Large intestine (tissue), 3 donors: Measurements from ENCODE around the gene KSR1. TPM values are rescaled to one million over a fixed set of nuclear protein-coding genes. Genes with fewer than 3 reads are reported as not detected.
"Not testable (repeated sequence)": the region's sequence is repeated elsewhere in the genome, so short reads cannot be mapped to it uniquely, and the experiment has no call there.

ENCODE experiments used
- DNase-seq, 2 donors: peaks; one replicate each; pipeline versions ENCODE4 v3.0.0 to v3.0.0-alpha.2; 2013
- H3K27ac ChIP-seq: one replicate; pipeline ENCODE4 v1.5.1; 2013; ENCODE audit warnings: low read length
- H3K27me3 ChIP-seq: 2 replicates; pipeline ENCODE4 v1.6.1; 2013; ENCODE audit warnings: low read length; ENCODE audit not compliant: control insufficient read depth, insufficient read depth
- H3K36me3 ChIP-seq: 2 replicates; pipeline ENCODE4 v1.6.1; 2013; ENCODE audit warnings: low read length; ENCODE audit not compliant: control insufficient read depth, insufficient read depth
- H3K4me1 ChIP-seq: one replicate; pipeline ENCODE4 v1.6.1; 2013; ENCODE audit warnings: low read length; ENCODE audit not compliant: control insufficient read depth, insufficient read depth
- H3K4me3 ChIP-seq: one replicate; pipeline ENCODE4 v1.5.1; 2013; ENCODE audit warnings: low read length
- H3K9me3 ChIP-seq: one replicate; pipeline ENCODE4 v1.6.1; 2013; ENCODE audit warnings: mild to moderate bottlenecking, low read depth, low read length, moderate library complexity; ENCODE audit not compliant: control insufficient read depth
- WGBS: methylation state at CpG from one replicate; pipeline ENCODE4 v1.1.5; 2013; ENCODE audit warnings: low lambda C conversion rate; ENCODE audit not compliant: insufficient coverage; 5-methylcytosine and 5-hydroxymethylcytosine counted together
- polyA plus RNA-seq: library from polyadenylated mRNA; unstranded; fragments of 120-200 nt; gene quantifications from one replicate; pipeline ENCODE4 v1.2.1, GENCODE V29; 2013

Gene KSR1
- polyA plus RNA-seq, 1 donor = 65.0 TPM

GRCh38 chr17:27632766-27633165 lies 176.5 kb downstream of the KSR1 start:
- not testable (repeated sequence) for H3K27ac ChIP-seq, H3K9me3 ChIP-seq, H3K36me3 ChIP-seq, H3K27me3 ChIP-seq, H3K4me3 ChIP-seq, H3K4me1 ChIP-seq, DNase-seq
- WGBS = no CpG with 5 or more reads among the region's 9 CpGs

- Histone ChIP-seq H3K9me3 (no peaks in the 10 kb centered on the region), H3K27ac (no peak overlapping the region), H3K36me3 (no peaks in the 10 kb centered on the region), H3K4me1 (no peaks in the 10 kb centered on the region), H3K4me3 (no peak overlapping the region), H3K27me3 (no peaks in the 10 kb centered on the region)
- 100% methylated on average over 1 of the region's 14 CpGs for WGBS
- no peak for DNase-seq
These were observed 177.2 kb downstream of the KSR1 start for GRCh38 chr17:27633312-27634025.

- Histone ChIP-seq H3K27me3 (no peaks in the 10 kb centered on the region), H3K27ac (no peak overlapping the region), H3K36me3 (no peaks in the 10 kb centered on the region), H3K4me3 (no peak overlapping the region), H3K4me1 (no peaks in the 10 kb centered on the region), H3K9me3 (no peaks in the 10 kb centered on the region)
- WGBS = no CpG with 5 or more reads among the region's 1 CpG
- DNase-seq = no peak
These were observed 177.7 kb downstream of the KSR1 start for GRCh38 chr17:27634026-27634335.

GRCh38 chr17:27634776-27635175 lies 178.5 kb downstream of the KSR1 start:
- no peak for DNase-seq
- no CpG with 5 or more reads among the region's 2 CpGs for WGBS
- Histone ChIP-seq H3K9me3 (no peaks in the 10 kb centered on the region), H3K27ac (no peak overlapping the region), H3K27me3 (no peaks in the 10 kb centered on the region), H3K4me1 (no peaks in the 10 kb centered on the region), H3K4me3 (no peak overlapping the region), H3K36me3 (no peaks in the 10 kb centered on the region)

GRCh38 chr17:27635275-27635823 lies 179.1 kb downstream of the KSR1 start:
- Histone ChIP-seq H3K27ac (no peak overlapping the region), H3K9me3 (no peaks in the 10 kb centered on the region), H3K27me3 (no peaks in the 10 kb centered on the region), H3K4me1 (no peaks in the 10 kb centered on the region), H3K4me3 (no peak overlapping the region), H3K36me3 (no peaks in the 10 kb centered on the region)
- DNase-seq = no peak
- 80% methylated on average over 1 of the region's 6 CpGs for WGBS

- not testable (repeated sequence) for H3K9me3 ChIP-seq, DNase-seq, H3K27me3 ChIP-seq, H3K27ac ChIP-seq, H3K4me3 ChIP-seq, H3K4me1 ChIP-seq, H3K36me3 ChIP-seq
- WGBS = no CpG with 5 or more reads among the region's 3 CpGs
These were observed 179.8 kb downstream of the KSR1 start for GRCh38 chr17:27636005-27636520.

- not testable (repeated sequence) for H3K9me3 ChIP-seq, H3K36me3 ChIP-seq, H3K4me3 ChIP-seq, DNase-seq, H3K27me3 ChIP-seq, H3K27ac ChIP-seq, H3K4me1 ChIP-seq
- no CpG with 5 or more reads among the region's 7 CpGs for WGBS
These were observed 181.6 kb downstream of the KSR1 start for GRCh38 chr17:27637818-27638217.

GRCh38 chr17:27638415-27638914 lies 182.2 kb downstream of the KSR1 start:
- no CpG with 5 or more reads among the region's 5 CpGs for WGBS
- not testable (repeated sequence) for H3K9me3 ChIP-seq, H3K27me3 ChIP-seq, H3K36me3 ChIP-seq, H3K4me3 ChIP-seq, H3K4me1 ChIP-seq, H3K27ac ChIP-seq, DNase-seq

GRCh38 chr17:27640790-27641189 lies 184.5 kb downstream of the KSR1 start:
- Histone ChIP-seq H3K4me1 (no peaks in the 10 kb centered on the region), H3K9me3 (no peaks in the 10 kb centered on the region), H3K4me3 (no peak overlapping the region), H3K36me3 (no peaks in the 10 kb centered on the region), H3K27ac (no peak overlapping the region), H3K27me3 (no peaks in the 10 kb centered on the region)
- peak in 1 of 2 donors; percentile 16 for DNase-seq
- WGBS = no CpG with 5 or more reads among the region's 4 CpGs

GRCh38 chr17:27644586-27644985 lies 188.3 kb downstream of the KSR1 start:
- H3K9me3 ChIP-seq = no peaks in the 10 kb centered on the region
- H3K4me3 ChIP-seq = no peak overlapping the region
- no peak overlapping the region for H3K27ac ChIP-seq
- H3K36me3 ChIP-seq = no peaks in the 10 kb centered on the region
- no CpG with 5 or more reads among the region's 9 CpGs for WGBS
- no peak for DNase-seq
- H3K27me3 ChIP-seq = no peaks in the 10 kb centered on the region
- H3K4me1 ChIP-seq = peaks cover 2% of the 10 kb centered on the region

- not testable (repeated sequence) for H3K27me3 ChIP-seq, H3K4me1 ChIP-seq, H3K4me3 ChIP-seq, H3K9me3 ChIP-seq, H3K36me3 ChIP-seq, H3K27ac ChIP-seq, DNase-seq
- no CpG with 5 or more reads among the region's 10 CpGs for WGBS
These were observed 189.4 kb downstream of the KSR1 start for GRCh38 chr17:27645621-27646020.
